ENCODE data around the gene TAC3.
A peak's percentile ranks its signal among the peaks of the same experiment; 100 is the strongest.

TAC3 gene

DNA sequence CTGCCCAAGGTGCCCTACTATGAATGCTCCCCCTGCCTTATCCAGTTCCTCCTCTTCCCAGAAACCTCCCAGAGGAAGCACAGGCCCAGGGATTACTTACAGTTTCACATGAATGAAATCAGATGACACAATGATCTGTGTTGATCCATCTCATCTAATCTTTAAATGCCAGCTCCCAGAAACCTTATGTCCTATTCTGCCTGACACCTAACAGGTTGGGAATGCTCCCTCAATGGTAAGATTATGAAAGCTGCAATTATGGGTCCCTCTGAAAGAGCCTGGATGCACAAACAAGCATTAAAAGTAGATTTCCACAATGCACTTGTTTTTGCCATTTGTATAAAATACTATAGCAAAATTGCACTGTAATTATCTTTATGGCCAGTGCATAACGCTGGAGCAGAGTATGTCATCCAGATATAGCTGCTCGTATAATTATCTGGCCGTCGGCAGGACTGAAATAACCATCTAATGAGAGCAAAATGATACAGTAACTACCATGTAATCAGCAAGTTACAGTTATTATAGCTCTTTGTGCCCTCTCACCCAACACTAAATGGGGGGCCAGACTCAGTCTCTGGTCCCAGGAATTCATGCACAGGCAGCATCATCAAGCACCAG, 5.6 kb downstream of the TAC3 start:
- H3K9me3 Mint-ChIP-seq: no peaks in the 10 kb centered on the region
- TF ChIP-seq, protein P1, sequence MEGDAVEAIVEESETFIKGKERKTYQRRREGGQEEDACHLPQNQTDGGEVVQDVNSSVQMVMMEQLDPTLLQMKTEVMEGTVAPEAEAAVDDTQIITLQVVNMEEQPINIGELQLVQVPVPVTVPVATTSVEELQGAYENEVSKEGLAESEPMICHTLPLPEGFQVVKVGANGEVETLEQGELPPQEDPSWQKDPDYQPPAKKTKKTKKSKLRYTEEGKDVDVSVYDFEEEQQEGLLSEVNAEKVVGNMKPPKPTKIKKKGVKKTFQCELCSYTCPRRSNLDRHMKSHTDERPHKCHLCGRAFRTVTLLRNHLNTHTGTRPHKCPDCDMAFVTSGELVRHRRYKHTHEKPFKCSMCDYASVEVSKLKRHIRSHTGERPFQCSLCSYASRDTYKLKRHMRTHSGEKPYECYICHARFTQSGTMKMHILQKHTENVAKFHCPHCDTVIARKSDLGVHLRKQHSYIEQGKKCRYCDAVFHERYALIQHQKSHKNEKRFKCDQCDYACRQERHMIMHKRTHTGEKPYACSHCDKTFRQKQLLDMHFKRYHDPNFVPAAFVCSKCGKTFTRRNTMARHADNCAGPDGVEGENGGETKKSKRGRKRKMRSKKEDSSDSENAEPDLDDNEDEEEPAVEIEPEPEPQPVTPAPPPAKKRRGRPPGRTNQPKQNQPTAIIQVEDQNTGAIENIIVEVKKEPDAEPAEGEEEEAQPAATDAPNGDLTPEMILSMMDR (IDR thresholded peaks at IDR 0.05; ENCODE audit: unreplicated experiment in 3 of 3): no peak
- peaks cover 20% of the 10 kb centered on the region for H3K4me1 Mint-ChIP-seq
- H3K36me3 Mint-ChIP-seq (ENCODE audit: low read depth): no peaks in the 10 kb centered on the region
- no peak overlapping the region for H3K4me3 Mint-ChIP-seq
- no peak overlapping the region for H3K27ac Mint-ChIP-seq
- H3K27me3 Mint-ChIP-seq (ENCODE audit: low read depth): peaks cover 36% of the 10 kb centered on the region

DNA sequence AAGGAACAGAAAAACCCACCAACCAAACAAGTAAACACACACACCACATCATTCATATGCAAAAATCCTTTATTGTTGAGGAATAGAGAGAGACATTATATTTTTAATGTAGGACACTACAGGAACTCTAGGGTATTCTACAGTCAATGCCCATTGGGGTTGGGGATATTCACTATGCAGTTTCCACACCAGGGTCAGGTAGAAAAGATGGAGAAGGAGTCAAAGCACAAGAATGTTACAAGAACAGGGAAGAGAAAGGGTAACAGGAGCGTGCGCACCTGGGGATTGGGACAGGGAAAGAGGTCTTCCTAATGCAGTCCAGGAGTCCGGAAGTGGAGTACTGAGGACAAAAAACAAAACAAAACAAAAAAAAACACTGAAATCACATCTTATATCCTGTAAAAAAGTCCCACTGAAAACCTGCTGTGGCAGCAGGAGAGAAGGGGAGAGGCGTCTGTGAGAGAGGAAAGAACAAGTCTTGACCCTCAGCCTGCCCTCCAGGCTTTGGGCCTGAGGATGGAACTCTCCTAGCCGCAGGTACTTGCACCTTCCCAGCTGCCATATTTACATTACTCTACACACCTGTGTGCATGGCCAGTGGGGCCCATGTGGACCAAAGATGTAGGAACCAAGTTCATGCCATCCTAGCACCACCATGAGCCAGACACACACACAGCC, 6.2 kb downstream of the TAC3 start:
- no peaks in the 10 kb centered on the region for H3K9me3 Mint-ChIP-seq

DNA sequence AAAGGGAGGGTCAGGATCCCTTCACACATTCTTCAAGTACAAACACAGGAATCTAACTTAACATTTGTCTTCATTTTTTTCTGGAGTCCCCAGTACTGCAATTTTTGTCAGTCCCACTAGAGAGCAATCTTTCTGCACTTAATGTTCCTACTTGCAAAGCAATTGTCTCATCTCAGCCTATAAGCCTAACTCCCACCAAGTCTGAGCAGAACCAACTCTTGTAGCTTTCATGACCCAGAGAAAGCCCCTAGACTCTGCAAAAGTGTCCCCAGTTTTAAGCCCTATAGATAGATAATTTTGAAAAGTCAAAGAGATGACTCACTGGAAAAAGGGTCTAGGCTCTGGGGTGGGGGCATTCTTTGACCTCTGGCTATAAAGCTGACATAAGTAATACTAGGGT, 8.2 kb downstream of the TAC3 start:
- peak overlapping the region; percentile 75 to 94 (median 87) for H3K4me3 Mint-ChIP-seq
- peaks cover 20% of the 10 kb centered on the region for H3K36me3 Mint-ChIP-seq (ENCODE audit: low read depth)
- H3K9me3 Mint-ChIP-seq: no peaks in the 10 kb centered on the region
- peak overlapping the region; percentile 67 to 86 (median 67) for H3K27ac Mint-ChIP-seq
- H3K4me1 Mint-ChIP-seq: peaks cover 40% of the 10 kb centered on the region
- peaks cover 12% of the 10 kb centered on the region for H3K27me3 Mint-ChIP-seq (ENCODE audit: low read depth)
- TF ChIP-seq, protein P1 (IDR thresholded peaks at IDR 0.05; ENCODE audit: unreplicated experiment in 3 of 3): peak; percentile 75 to 81 (median 78)

More for the DNA sequence above, 6.2 kb downstream of the TAC3 start:
- peaks cover 30% of the 10 kb centered on the region for H3K27me3 Mint-ChIP-seq (ENCODE audit: low read depth)
- TF ChIP-seq, protein P1 (IDR thresholded peaks at IDR 0.05; ENCODE audit: unreplicated experiment in 3 of 3): no peak
- H3K36me3 Mint-ChIP-seq (ENCODE audit: low read depth): peaks cover 5% of the 10 kb centered on the region
- H3K4me1 Mint-ChIP-seq: peaks cover 27% of the 10 kb centered on the region
- H3K4me3 Mint-ChIP-seq: no peak overlapping the region
- no peak overlapping the region for H3K27ac Mint-ChIP-seq

DNA sequence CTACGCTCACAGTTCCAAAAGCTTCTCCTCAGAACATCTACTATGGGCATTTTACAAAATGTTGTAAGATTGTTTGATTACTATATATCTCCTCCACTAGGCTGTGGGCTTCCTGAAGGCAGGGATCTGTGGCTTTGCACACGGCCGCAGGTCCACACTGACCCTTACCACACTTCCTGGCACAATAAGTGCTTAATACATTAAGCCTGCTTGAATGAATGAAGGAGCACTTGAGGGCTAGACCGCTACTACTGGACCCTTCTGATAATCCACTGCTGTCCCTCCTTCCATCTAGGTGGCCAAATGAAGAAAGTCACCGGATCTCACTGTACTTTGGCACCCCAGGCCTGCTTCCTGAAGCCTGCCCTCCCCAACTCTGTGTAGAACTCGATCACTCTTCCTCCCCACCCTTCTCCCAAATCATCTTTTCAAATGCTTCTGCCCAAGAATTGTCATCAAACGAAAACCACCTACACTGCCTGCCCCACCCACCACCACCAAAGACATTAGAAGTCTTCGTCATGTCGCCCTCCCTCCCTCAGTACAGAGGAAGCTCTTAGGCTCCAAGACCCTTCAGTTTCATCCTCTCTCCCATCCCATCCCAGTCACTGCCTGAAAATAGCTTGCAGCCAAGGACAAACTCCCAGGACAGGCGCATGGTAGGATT, 9.4 kb downstream of the TAC3 start:
- TF ChIP-seq, protein P1 (IDR thresholded peaks at IDR 0.05; ENCODE audit: unreplicated experiment in 3 of 3): peak in 2 of 3 experiments; percentile 1 to 18
- Mint-ChIP-seq H3K27me3 (ENCODE audit: low read depth) (peaks cover 4% of the 10 kb centered on the region), H3K4me3 (peak overlapping the region; percentile 90 to 97 (median 94)), H3K27ac (peak overlapping the region; percentile 41 to 95 (median 85)), H3K4me1 (peaks cover 46% of the 10 kb centered on the region), H3K36me3 (ENCODE audit: low read depth) (peaks cover 31% of the 10 kb centered on the region), H3K9me3 (no peaks in the 10 kb centered on the region)

DNA sequence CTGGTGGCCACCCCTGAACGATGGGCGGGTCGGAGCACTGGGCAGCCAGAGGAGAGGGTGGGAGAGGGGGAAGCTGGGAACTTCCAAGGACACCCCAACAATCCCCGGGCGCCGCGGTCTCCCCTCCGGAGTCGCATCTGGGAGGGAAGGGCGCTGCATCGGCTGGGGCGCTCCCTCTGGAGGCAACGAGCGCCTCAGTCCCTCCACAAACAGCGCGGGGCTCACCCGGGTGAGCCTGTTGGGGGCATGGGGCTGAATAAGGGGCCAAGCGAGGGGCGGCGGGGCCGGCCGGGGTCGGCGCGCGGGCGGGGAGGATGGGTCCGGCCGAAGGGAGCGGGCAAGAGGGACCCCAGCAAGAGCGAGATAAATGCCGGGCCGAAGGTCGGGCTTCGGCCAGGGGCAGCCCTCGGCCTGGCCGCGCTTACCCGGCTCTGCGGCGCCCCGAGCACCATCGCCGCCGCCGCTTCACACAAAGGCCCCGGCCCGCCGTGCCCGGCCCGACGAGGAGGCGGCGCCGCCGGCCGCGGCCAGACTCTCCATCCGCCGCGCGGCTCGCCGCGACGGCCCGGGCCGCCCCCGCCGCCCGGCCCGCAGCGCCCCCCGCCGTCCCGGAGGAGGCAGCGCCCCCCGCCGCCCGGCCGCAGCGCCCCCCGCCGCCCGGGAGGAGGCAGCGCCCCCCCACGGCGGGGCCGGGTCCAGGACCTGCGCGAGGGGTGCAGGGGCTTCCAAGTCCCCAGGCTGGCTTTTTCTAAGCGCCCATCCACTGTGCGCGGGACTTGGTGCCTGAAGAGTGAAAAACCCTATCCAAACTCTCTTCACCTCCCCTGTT, 10.1 kb downstream of the TAC3 start, which contains the start of gene ZBTB39:
Gene ZBTB39, minus strand, starts transcription at position 567 of the 829 bp plus-strand sequence. CDS start 1,629 bp downstream, outside the sequence.
- peak within 1 kb of the TSS; percentile 85 to 95 (median 86) for H3K27ac Mint-ChIP-seq
- peaks cover 4% of the 10 kb centered on the region for H3K27me3 Mint-ChIP-seq (ENCODE audit: low read depth)
- peak within 1 kb of the TSS; percentile 94 to 97 (median 97) for H3K4me3 Mint-ChIP-seq
- TF ChIP-seq, protein P1 (IDR thresholded peaks at IDR 0.05; ENCODE audit: unreplicated experiment in 3 of 3): peak; percentile 24 to 59 (median 52)
- peaks cover 37% of the 10 kb centered on the region for H3K36me3 Mint-ChIP-seq (ENCODE audit: low read depth)
- no peaks in the 10 kb centered on the region for H3K9me3 Mint-ChIP-seq
- H3K4me1 Mint-ChIP-seq: peaks cover 53% of the 10 kb centered on the region
